Tibial nerve (tissue), 4 donors: Measurements from ENCODE around the gene EML1.

Experiments used
- CTCF ChIP-seq, 5 experiments: fragments of 200-600 bp in 3 of 5; fragments of 450-650 bp in 2 of 5; sonication (generic) in 3 of 5; IDR thresholded peaks; one replicate each; pipeline ENCODE4 v1.5.1; 2016 to 2019; ENCODE audit warnings: antibody characterized with exemption in 5 of 5, mild to moderate bottlenecking in 3 of 5, moderate library complexity in 2 of 5
- EP300 ChIP-seq, 2 donors: sonication (generic); formaldehyde crosslinking; IDR thresholded peaks; one replicate each; pipeline ENCODE4 v1.6.1; 2017; ENCODE audit warnings: antibody characterized with exemption in 2 of 2, mild to moderate bottlenecking in 1 of 2

- TF ChIP-seq CTCF (IDR thresholded peaks at IDR 0.05) (no peak), EP300 (IDR thresholded peaks at IDR 0.05) (no peak)
These were observed 114.8 kb downstream of the EML1 start for GRCh38 chr14:99907761-99908652.
